Prostate gland (tissue), 2 donors: ENCODE data around the gene TMEM120A. TPM values are rescaled to one million over a fixed set of nuclear protein-coding genes. Genes with fewer than 3 reads are reported as not detected.

Source experiments
- DNase-seq: peaks from one replicate; pipeline ENCODE4 v3.0.0-alpha.2; 2019; ENCODE audit warnings: low spot score
- H3K27ac ChIP-seq, 2 donors: fragments of 200-600 bp; sonication (generic); 2 replicates each; pipeline ENCODE4 v1.5.1; 2017 to 2019
- H3K27me3 ChIP-seq: fragments of 200-600 bp; sonication (generic); replicated peaks from 2 replicates; pipeline ENCODE4 v1.5.1; 2019; ENCODE audit not compliant: insufficient read depth
- H3K36me3 ChIP-seq, 2 donors: fragments of 200-600 bp; sonication (generic); 1 replicate in 1 of 2; 2 replicates in 1 of 2; pipeline versions ENCODE4 v1.5.1 to v1.8.1; 2017 to 2019
- H3K4me1 ChIP-seq: fragments of 200-600 bp; sonication (generic); replicated peaks from 2 replicates; pipeline ENCODE4 v1.5.1; 2019
- H3K4me3 ChIP-seq, 2 donors: fragments of 200-600 bp; sonication (generic); 2 replicates each; pipeline ENCODE4 v1.5.1; 2017 to 2019
- H3K9me3 ChIP-seq: fragments of 200-600 bp; sonication (generic); 2 replicates; pipeline ENCODE4 v1.5.1; 2017
- POLR2A ChIP-seq: fragments of 450-650 bp; IDR thresholded peaks from one replicate; pipeline ENCODE4 v1.6.1; 2016; ENCODE audit warnings: antibody characterized with exemption, mild to moderate bottlenecking
- POLR2AphosphoS5 ChIP-seq: sonication (generic); formaldehyde crosslinking; IDR thresholded peaks from one replicate; pipeline ENCODE4 v1.6.1; 2017; ENCODE audit warnings: antibody characterized with exemption
- WGBS: methylation state at CpG from one replicate; pipeline ENCODE4 v1.1.5; 2018; 5-methylcytosine and 5-hydroxymethylcytosine counted together
- intact Hi-C: fragments of 100-400 bp; cut with DNase I; formaldehyde crosslinking; loops from one replicate; pipeline ENCODE4 v1.14.2; 2022
- total RNA-seq, 2 donors: library from RNA; depleted of rRNA; stranded (reverse); fragments of >200 nt; gene quantifications; one replicate each; pipeline ENCODE4 v1.1.0, GENCODE V29; 2016
- TF ChIP-seq, protein P1 (sequence below), 4 experiments: fragments of 200-600 bp in 2 of 4; fragments of 450-650 bp in 2 of 4; sonication (generic) in 2 of 4; IDR thresholded peaks; 1 replicate in 3 of 4; 2 replicates in 1 of 4; pipeline ENCODE4 v1.5.1; 2016 to 2019; ENCODE audit warnings: antibody characterized with exemption in 4 of 4, mild to moderate bottlenecking in 2 of 4, moderate library complexity in 2 of 4

Gene TMEM120A
- total RNA-seq, 2 donors from 2014 or later, result 20.2 to 40.8 TPM

DNA sequence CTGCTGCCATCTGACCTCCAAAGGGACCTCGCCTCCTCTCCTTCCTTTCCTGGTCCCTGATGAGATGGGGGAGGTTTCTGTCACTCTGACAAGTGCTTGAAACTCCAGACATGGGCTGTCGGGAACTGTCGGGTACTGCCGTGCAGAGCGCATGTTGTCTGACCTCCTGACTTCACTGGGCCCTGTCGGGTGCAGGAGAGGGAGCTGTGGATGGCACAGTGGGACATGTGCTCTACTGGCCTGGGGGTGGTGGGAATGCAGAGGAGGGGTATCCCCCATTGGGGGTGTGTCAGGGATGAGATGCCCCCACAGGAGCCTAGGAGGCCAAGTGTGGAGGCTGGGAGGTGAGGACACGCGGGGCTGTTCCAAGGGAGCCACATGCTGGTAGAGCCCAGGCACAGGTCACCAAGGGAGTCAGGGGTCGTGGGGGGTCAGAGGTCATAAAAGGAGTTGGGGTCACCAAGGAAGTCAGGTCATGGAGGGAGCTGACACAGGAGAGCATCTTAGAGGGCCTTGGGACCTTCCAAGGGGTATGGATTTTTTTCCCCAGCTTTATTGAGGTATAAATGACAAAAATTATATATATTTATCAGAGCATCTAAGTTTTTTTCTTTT, 30.9 kb downstream of the TMEM120A start:
- Histone ChIP-seq H3K9me3 (no peaks in the 10 kb centered on the region), H3K27ac (peak overlapping the region; percentile 17 to 41), H3K36me3 (no peaks in the 10 kb centered on the region), H3K4me3 (no peak overlapping the region), H3K4me1 (no peaks in the 10 kb centered on the region), H3K27me3 (no peaks in the 10 kb centered on the region)
- no peak for DNase-seq
- TF ChIP-seq POLR2AphosphoS5 (no peak), POLR2A (no peak)
- TF ChIP-seq, protein P1, sequence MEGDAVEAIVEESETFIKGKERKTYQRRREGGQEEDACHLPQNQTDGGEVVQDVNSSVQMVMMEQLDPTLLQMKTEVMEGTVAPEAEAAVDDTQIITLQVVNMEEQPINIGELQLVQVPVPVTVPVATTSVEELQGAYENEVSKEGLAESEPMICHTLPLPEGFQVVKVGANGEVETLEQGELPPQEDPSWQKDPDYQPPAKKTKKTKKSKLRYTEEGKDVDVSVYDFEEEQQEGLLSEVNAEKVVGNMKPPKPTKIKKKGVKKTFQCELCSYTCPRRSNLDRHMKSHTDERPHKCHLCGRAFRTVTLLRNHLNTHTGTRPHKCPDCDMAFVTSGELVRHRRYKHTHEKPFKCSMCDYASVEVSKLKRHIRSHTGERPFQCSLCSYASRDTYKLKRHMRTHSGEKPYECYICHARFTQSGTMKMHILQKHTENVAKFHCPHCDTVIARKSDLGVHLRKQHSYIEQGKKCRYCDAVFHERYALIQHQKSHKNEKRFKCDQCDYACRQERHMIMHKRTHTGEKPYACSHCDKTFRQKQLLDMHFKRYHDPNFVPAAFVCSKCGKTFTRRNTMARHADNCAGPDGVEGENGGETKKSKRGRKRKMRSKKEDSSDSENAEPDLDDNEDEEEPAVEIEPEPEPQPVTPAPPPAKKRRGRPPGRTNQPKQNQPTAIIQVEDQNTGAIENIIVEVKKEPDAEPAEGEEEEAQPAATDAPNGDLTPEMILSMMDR (IDR thresholded peaks at IDR 0.05), result no peak
- 88% methylated on average over 9 of the region's 9 CpGs for WGBS
- intact Hi-C loops, result no loop called here

DNA sequence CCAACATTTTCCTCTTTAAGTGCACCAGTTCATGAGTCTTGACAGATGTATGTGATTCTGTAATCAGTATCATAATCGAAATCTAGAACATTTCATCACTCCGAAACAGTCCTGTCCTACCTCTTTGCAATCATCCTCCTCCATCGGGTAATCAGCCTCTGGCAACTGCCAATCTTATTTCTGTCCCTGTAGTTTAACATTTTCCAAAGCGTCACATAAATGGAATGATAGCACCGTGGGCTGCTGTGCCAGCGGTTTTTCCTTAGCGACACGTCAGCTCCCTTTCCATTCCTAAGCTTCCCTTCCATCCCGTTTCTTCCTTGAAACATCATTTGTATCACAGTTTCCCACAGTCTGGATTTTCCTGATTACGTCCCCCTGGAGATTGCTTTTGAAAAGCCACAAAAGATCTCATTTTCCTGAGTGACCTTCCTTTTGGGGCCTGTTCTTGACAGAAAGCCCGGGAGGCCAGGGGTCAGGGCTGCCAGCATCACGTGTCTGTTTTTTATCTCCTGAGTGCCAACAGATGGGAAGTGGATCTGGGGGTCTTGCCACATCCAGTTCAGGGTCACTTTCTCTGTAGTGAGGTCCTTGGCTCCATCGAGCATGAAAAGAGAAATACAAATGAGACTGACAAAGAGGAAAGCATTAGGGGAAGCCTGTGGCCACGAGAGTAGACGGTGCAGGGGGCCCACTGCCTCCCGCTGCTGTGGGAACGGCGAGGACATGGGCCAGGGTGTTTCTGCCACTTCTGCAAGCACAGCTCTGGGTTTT, 31.6 kb downstream of the TMEM120A start:
- Histone ChIP-seq H3K27me3 (no peaks in the 10 kb centered on the region), H3K27ac (peak overlapping the region; percentile 17 to 41), H3K9me3 (no peaks in the 10 kb centered on the region), H3K4me1 (no peaks in the 10 kb centered on the region), H3K36me3 (no peaks in the 10 kb centered on the region), H3K4me3 (no peak overlapping the region)
- TF ChIP-seq, protein P1 (IDR thresholded peaks at IDR 0.05), result no peak
- TF ChIP-seq POLR2AphosphoS5 (no peak), POLR2A (no peak)
- no peak for DNase-seq
- intact Hi-C loops, result no loop called here
- 69% methylated on average over 18 of the region's 18 CpGs for WGBS

DNA sequence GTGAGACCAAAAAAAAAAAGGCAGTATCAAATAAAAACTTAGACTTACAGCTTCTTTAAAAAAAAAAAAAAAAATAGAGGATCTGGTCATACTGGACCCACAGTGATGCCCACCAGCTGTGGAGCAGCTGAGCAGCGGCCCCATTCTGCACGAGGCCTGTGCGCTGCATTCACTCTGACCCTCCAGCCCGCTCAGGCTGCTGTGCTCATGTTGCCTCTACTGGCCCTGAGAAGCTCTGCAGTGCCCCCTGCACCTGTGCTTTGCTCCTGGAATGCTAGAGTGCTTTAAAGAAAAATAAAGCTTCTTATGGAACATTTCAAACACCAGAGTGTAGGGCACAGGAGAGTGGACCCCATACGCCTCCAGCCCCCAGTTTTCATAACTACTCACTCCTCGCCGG, 33.2 kb downstream of the TMEM120A start:
- Histone ChIP-seq H3K4me1 (no peaks in the 10 kb centered on the region), H3K27ac (no peak overlapping the region), H3K9me3 (no peaks in the 10 kb centered on the region), H3K4me3 (no peak overlapping the region), H3K27me3 (no peaks in the 10 kb centered on the region), H3K36me3 (no peaks in the 10 kb centered on the region)
- DNase-seq, result no peak
- TF ChIP-seq, protein P1 (IDR thresholded peaks at IDR 0.05), result no peak
- TF ChIP-seq POLR2AphosphoS5 (no peak), POLR2A (no peak)
- 94% methylated on average over 7 of the region's 7 CpGs for WGBS
- intact Hi-C loops, result no loop called here

DNA sequence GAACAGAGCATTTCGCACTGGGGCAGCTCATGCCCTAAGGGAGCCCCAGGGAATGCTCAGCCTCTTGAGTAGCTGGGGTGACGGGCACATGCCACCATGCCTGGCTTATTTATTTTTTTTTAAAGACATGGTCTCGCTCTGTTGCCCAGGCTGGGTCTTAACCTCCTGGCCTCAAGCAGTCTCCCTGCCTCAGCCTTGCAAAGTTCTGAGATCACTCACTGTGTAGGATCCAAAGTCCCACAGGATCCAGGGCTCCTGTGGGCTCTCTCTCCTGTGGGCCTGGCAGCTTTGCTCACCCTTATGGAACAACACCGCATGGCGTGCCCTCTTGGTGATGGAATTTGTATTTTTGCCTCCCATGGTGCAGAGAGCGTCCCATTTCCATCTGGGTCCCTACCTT, 34.0 kb downstream of the TMEM120A start:
- DNase-seq, result no peak
- Histone ChIP-seq H3K36me3 (no peaks in the 10 kb centered on the region), H3K27me3 (no peaks in the 10 kb centered on the region), H3K4me3 (no peak overlapping the region), H3K27ac (no peak overlapping the region), H3K4me1 (no peaks in the 10 kb centered on the region), H3K9me3 (no peaks in the 10 kb centered on the region)
- intact Hi-C loops, result no loop called here
- WGBS, result 91% methylated on average over 6 of the region's 6 CpGs
- no peak for TF ChIP-seq POLR2AphosphoS5

DNA sequence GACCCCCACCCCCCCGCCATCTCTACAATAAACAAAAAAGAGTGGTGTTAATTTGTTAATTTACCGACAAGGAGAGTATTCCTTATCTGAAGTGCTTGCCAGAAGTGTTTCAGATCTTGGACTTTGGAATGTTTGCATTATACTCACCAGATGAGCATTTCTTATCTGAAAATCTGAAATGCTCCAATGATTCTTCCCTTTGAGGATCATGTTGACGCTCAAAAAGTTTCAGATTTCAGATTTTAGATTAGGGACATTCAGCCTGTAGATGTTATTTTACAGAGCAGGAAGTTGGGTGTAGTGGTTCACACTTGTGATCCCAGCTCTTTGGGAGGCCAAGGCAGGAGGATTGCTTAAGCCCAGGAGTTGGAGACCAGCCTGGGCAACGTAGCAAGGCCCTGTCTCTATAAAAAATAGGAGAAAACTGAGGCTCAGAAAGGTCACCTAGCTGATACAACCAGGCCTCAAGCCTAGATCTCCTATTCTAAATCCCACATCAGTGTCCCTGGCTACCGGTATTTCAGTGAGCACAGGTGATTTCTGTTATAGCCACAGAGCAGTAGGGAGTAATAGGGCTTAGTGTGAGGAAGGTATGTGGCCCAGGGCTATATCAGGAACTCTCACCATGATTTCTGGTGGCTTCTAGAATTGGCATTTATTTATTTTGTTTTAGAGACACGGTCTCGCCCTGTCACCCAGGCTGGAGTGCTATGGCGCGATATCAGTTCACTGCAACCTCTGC, 35.4 kb downstream of the TMEM120A start:
- intact Hi-C loops, result no loop called here
- Histone ChIP-seq H3K36me3 (peaks cover 0 to 4% of the 10 kb centered on the region in 2 donors), H3K4me3 (no peak overlapping the region), H3K27me3 (no peaks in the 10 kb centered on the region), H3K9me3 (no peaks in the 10 kb centered on the region), H3K4me1 (no peaks in the 10 kb centered on the region), H3K27ac (no peak overlapping the region)
- 75% methylated on average over 9 of the region's 9 CpGs for WGBS
- TF ChIP-seq, protein P1 (IDR thresholded peaks at IDR 0.05), result no peak
- TF ChIP-seq POLR2A (no peak), POLR2AphosphoS5 (no peak)
- DNase-seq, result no peak
